ENCODE measurements around the gene ARHGAP1.

GRCh38 chr11:46666516-46666915 lies 33.9 kb downstream of the ARHGAP1 start:
- TF ChIP-seq EP300 (IDR thresholded peaks at IDR 0.05), result no peak
- no peak for TF ChIP-seq POLR2A (IDR thresholded peaks at IDR 0.05; ENCODE audit: low read length)
- TF ChIP-seq CTCF (IDR thresholded peaks at IDR 0.05), result no peak
- no peak for TF ChIP-seq KDM1A (IDR thresholded peaks at IDR 0.05; ENCODE audit: low read depth)
- no peak for TF ChIP-seq RAD21 (conservative IDR thresholded peaks at IDR 0.05 in 1 of 2, IDR thresholded peaks at IDR 0.05 in 1 of 2)
- TF ChIP-seq E2F6 (IDR thresholded peaks at IDR 0.05; ENCODE audit: borderline replicate concordance, low read depth), result no peak
- TF ChIP-seq ELK1 (IDR thresholded peaks at IDR 0.05; ENCODE audit: low read depth, low read length), result no peak
- TF ChIP-seq ATOH8 (CRISPR knock-in tag; IDR thresholded peaks at IDR 0.05; ENCODE audit: low read depth), result no peak
- no peak for TF ChIP-seq MAX (IDR thresholded peaks at IDR 0.05)
